HL-60 (cell line): Measurements from ENCODE around the gene PACRG.

ENCODE experiments used
- DNase-seq, 2 experiments: peaks; one replicate each; pipeline ENCODE4 v3.0.0-alpha.2; 2010 to 2020; ENCODE audit warnings: low read depth in 1 of 2, low spot score in 1 of 2
- H3K27ac ChIP-seq: fragments of 250-450 bp; sonication (Bioruptor Pico); replicated peaks from 2 replicates; pipeline ENCODE4 v1.5.1; 2020; ENCODE audit warnings: mild to moderate bottlenecking, moderate library complexity
- H3K27me3 ChIP-seq: fragments of 250-450 bp; sonication (Bioruptor Pico); 2 replicates; pipeline ENCODE4 v1.5.1; 2021; ENCODE audit warnings: mild to moderate bottlenecking, moderate library complexity; ENCODE audit not compliant: insufficient read depth, poor library complexity, severe bottlenecking
- H3K4me3 ChIP-seq: replicated peaks from 2 replicates; pipeline ENCODE4 v1.5.1; 2011; ENCODE audit warnings: mild to moderate bottlenecking, control low read depth, low read length; ENCODE audit not compliant: insufficient read depth
- CTCF ChIP-seq: IDR thresholded peaks from one replicate; pipeline ENCODE4 v1.5.1; 2011; ENCODE audit warnings: low read length, control low read depth, inconsistent platforms; ENCODE audit not compliant: insufficient read depth
- GABPA ChIP-seq: IDR thresholded peaks from 2 replicates; pipeline ENCODE4 v1.6.1; 2012; ENCODE audit warnings: low read depth
- POLR2AphosphoS5 ChIP-seq: IDR thresholded peaks from 2 replicates; pipeline ENCODE4 v1.6.1; 2012; ENCODE audit warnings: low read depth
- REST ChIP-seq: IDR thresholded peaks from 2 replicates; pipeline ENCODE4 v1.6.1; 2012; ENCODE audit warnings: low read depth; ENCODE audit not compliant: insufficient replicate concordance
- SPI1 ChIP-seq: IDR thresholded peaks from 2 replicates; pipeline ENCODE4 v1.6.1; 2012; ENCODE audit warnings: low read depth, mild to moderate bottlenecking, borderline replicate concordance

PACRG gene

GRCh38 chr6:163340201-163340887 lies 612.6 kb downstream of the PACRG start:
- no peaks in the 10 kb centered on the region for H3K27me3 ChIP-seq
- DNase-seq: no peak
- no peak overlapping the region for H3K4me3 ChIP-seq
- H3K27ac ChIP-seq: no peak overlapping the region
- TF ChIP-seq SPI1 (no peak), CTCF (no peak), REST (no peak), GABPA (no peak), POLR2AphosphoS5 (no peak)

- Histone ChIP-seq H3K27me3 (no peaks in the 10 kb centered on the region), H3K4me3 (no peak overlapping the region), H3K27ac (no peak overlapping the region)
- TF ChIP-seq SPI1: no peak
- TF ChIP-seq CTCF: no peak
- no peak for TF ChIP-seq GABPA
- TF ChIP-seq POLR2AphosphoS5: no peak
- TF ChIP-seq REST: no peak
- DNase-seq: no peak
These were observed 613.7 kb downstream of the PACRG start for GRCh38 chr6:163341224-163342061.

- no peak for DNase-seq
- Histone ChIP-seq H3K27ac (no peak overlapping the region), H3K4me3 (no peak overlapping the region), H3K27me3 (no peaks in the 10 kb centered on the region)
- TF ChIP-seq CTCF (no peak), SPI1 (no peak), POLR2AphosphoS5 (no peak), REST (no peak), GABPA (no peak)
These were observed 615.1 kb downstream of the PACRG start for GRCh38 chr6:163342571-163343539.
